H9 (cell line): ENCODE results near the gene PXDC1. TPM values are rescaled to one million over a fixed set of nuclear protein-coding genes. Genes with fewer than 3 reads are reported as not detected.

Experiments used
- DNase-seq: peaks from one replicate; pipeline ENCODE4 v3.0.0-alpha.2; 2017
- H2AFZ ChIP-seq: one replicate; pipeline ENCODE4 v1.6.1; 2013; ENCODE audit warnings: mild to moderate bottlenecking, low read length, control low read depth, moderate library complexity
- H2AK5ac ChIP-seq: 2 replicates; pipeline ENCODE4 v1.6.1; 2013; ENCODE audit warnings: low read length, control low read depth, mixed read lengths; ENCODE audit not compliant: insufficient read length
- H2BK120ac ChIP-seq: one replicate; pipeline ENCODE4 v1.6.1; 2013; ENCODE audit warnings: low read depth, mild to moderate bottlenecking, low read length, control low read depth, inconsistent platforms; ENCODE audit not compliant: poor library complexity, severe bottlenecking
- H2BK12ac ChIP-seq: 2 replicates; pipeline ENCODE4 v1.6.1; 2013; ENCODE audit warnings: low read length, control low read depth, mixed read lengths, low read depth; ENCODE audit not compliant: insufficient read length
- H2BK15ac ChIP-seq: 2 replicates; pipeline ENCODE4 v1.6.1; 2013; ENCODE audit warnings: low read depth, low read length, control low read depth
- H2BK20ac ChIP-seq: one replicate; pipeline ENCODE4 v1.6.1; 2013; ENCODE audit warnings: low read depth, mild to moderate bottlenecking, low read length, control low read depth, inconsistent platforms; ENCODE audit not compliant: poor library complexity, severe bottlenecking
- H2BK5ac ChIP-seq: 2 replicates; pipeline ENCODE4 v1.6.1; 2013; ENCODE audit warnings: low read length, control low read depth, mixed read lengths; ENCODE audit not compliant: insufficient read length
- H3K14ac ChIP-seq: 2 replicates; pipeline ENCODE4 v1.6.1; 2013; ENCODE audit warnings: low read length, control low read depth; ENCODE audit not compliant: insufficient read depth
- H3K18ac ChIP-seq: 2 replicates; pipeline ENCODE4 v1.6.1; 2013; ENCODE audit warnings: low read depth, mild to moderate bottlenecking, mixed read lengths, low read length, control low read depth; ENCODE audit not compliant: insufficient read length
- H3K23ac ChIP-seq: 2 replicates; pipeline ENCODE4 v1.6.1; 2013; ENCODE audit warnings: low read length, control low read depth, mixed read lengths, low read depth; ENCODE audit not compliant: insufficient read length
- H3K23me2 ChIP-seq: 2 replicates; pipeline ENCODE4 v1.6.1; 2013; ENCODE audit warnings: low read depth, mild to moderate bottlenecking, mixed read lengths, low read length, control low read depth; ENCODE audit not compliant: insufficient read length, poor library complexity, severe bottlenecking
- H3K27ac ChIP-seq: 2 replicates; pipeline ENCODE4 v1.5.1; 2013; ENCODE audit warnings: low read length, control low read depth, mixed read lengths, low read depth; ENCODE audit not compliant: insufficient read length
- H3K27me3 ChIP-seq: 2 replicates; pipeline ENCODE4 v1.6.1; 2013; ENCODE audit warnings: low read length, control low read depth, inconsistent platforms; ENCODE audit not compliant: insufficient read depth
- H3K4ac ChIP-seq: 2 replicates; pipeline ENCODE4 v1.6.1; 2013; ENCODE audit warnings: low read depth, mild to moderate bottlenecking, control low read depth, inconsistent platforms, low read length, moderate library complexity
- H3K4me1 ChIP-seq: 2 replicates; pipeline ENCODE4 v1.6.1; 2013; ENCODE audit warnings: low read length, control low read depth, inconsistent platforms; ENCODE audit not compliant: insufficient read depth
- H3K4me2 ChIP-seq: 2 replicates; pipeline ENCODE4 v1.6.1; 2013; ENCODE audit warnings: low read length, control low read depth, mixed read lengths; ENCODE audit not compliant: insufficient read length, insufficient read depth
- H3K56ac ChIP-seq: 2 replicates; pipeline ENCODE4 v1.6.1; 2013; ENCODE audit warnings: low read depth, mild to moderate bottlenecking, mixed read lengths, low read length, control low read depth; ENCODE audit not compliant: insufficient read length
- H3K79me1 ChIP-seq: 2 replicates; pipeline ENCODE4 v1.6.1; 2013; ENCODE audit warnings: low read depth, mild to moderate bottlenecking, moderate library complexity, low read length, control low read depth, inconsistent platforms; ENCODE audit not compliant: insufficient read depth, poor library complexity, severe bottlenecking
- H3K79me2 ChIP-seq: 2 replicates; pipeline ENCODE4 v1.6.1; 2013; ENCODE audit warnings: low read length, control low read depth, inconsistent platforms; ENCODE audit not compliant: insufficient read depth
- H3K9ac ChIP-seq: 2 replicates; pipeline ENCODE4 v1.6.1; 2013; ENCODE audit warnings: low read length, control low read depth, mixed read lengths; ENCODE audit not compliant: insufficient read length; ENCODE audit errors: extremely low read depth
- H3K9me3 ChIP-seq: one replicate; pipeline ENCODE4 v1.6.1; 2013; ENCODE audit warnings: low read depth, low read length, inconsistent platforms; ENCODE audit not compliant: control insufficient read depth
- H3T11ph ChIP-seq: one replicate; pipeline ENCODE4 v1.6.1; 2013; ENCODE audit warnings: mild to moderate bottlenecking, low read length, control low read depth, inconsistent platforms
- H4K20me1 ChIP-seq: one replicate; pipeline ENCODE4 v1.6.1; 2013; ENCODE audit not compliant: control insufficient read depth, insufficient read length, insufficient read depth
- H4K5ac ChIP-seq: 2 replicates; pipeline ENCODE4 v1.6.1; 2013; ENCODE audit warnings: low read depth, mild to moderate bottlenecking, mixed read lengths, low read length, control low read depth; ENCODE audit not compliant: insufficient read length
- H4K8ac ChIP-seq: replicated peaks from 2 replicates; pipeline ENCODE4 v1.6.1; 2013; ENCODE audit warnings: low read length, control low read depth, mixed read lengths, low read depth; ENCODE audit not compliant: insufficient read length
- H4K91ac ChIP-seq: 2 replicates; pipeline ENCODE4 v1.6.1; 2013; ENCODE audit warnings: low read depth, mild to moderate bottlenecking, moderate library complexity, mixed read lengths, low read length, control low read depth; ENCODE audit not compliant: insufficient read length
- H3K27ac Mint-ChIP-seq, 3 experiments: 2 replicates in 2 of 3; 3 replicates in 1 of 3; pipeline ENCODE4 v1.8.0; 2020 to 2021; ENCODE audit warnings: mixed read lengths in 3 of 3, mild to moderate bottlenecking in 1 of 3, moderate library complexity in 1 of 3
- H3K27me3 Mint-ChIP-seq: 2 replicates; pipeline ENCODE4 v1.8.0; 2021; ENCODE audit warnings: low read depth, mild to moderate bottlenecking, moderate library complexity, mixed read lengths
- H3K36me3 Mint-ChIP-seq, 3 experiments: 2 replicates in 2 of 3; 3 replicates in 1 of 3; pipeline ENCODE4 v1.8.0; 2020 to 2021; ENCODE audit warnings: low read depth in 3 of 3, mixed read lengths in 3 of 3; ENCODE audit not compliant: insufficient read depth in 1 of 3
- H3K4me1 Mint-ChIP-seq, 2 experiments: 2 replicates each; pipeline ENCODE4 v1.8.0; 2020; ENCODE audit warnings: mixed read lengths in 2 of 2
- H3K4me3 Mint-ChIP-seq, 2 experiments: 2 replicates in 1 of 2; 3 replicates in 1 of 2; pipeline ENCODE4 v1.8.0; 2020 to 2021; ENCODE audit warnings: mild to moderate bottlenecking in 2 of 2, mixed read lengths in 2 of 2, moderate library complexity in 1 of 2
- H3K9me3 Mint-ChIP-seq, 2 experiments: 2 replicates in 1 of 2; 3 replicates in 1 of 2; pipeline ENCODE4 v1.8.0; 2020; ENCODE audit warnings: mild to moderate bottlenecking in 2 of 2, mixed read lengths in 2 of 2, moderate library complexity in 1 of 2
- CTCF ChIP-seq: fragments of 200-600 bp; sonication (generic); conservative IDR thresholded peaks from 3 replicates; pipeline ENCODE4 v1.8.0; 2021; ENCODE audit warnings: antibody characterized with exemption, mild to moderate bottlenecking
- WGBS: extraction: QIAGEN DNeasy Blood & Tissue Kit; methylation state at CpG from one replicate; pipeline ENCODE4 v1.1.7; 2013; ENCODE audit warnings: missing lambda C conversion rate, low lambda C conversion rate, mixed read lengths; ENCODE audit not compliant: insufficient read length; ENCODE audit errors: extremely low coverage; 5-methylcytosine and 5-hydroxymethylcytosine counted together
- total RNA-seq: library from RNA; stranded (reverse); gene quantifications from 2 replicates; pipeline ENCODE4 v1.2.1, GENCODE V29; 2021

Gene PXDC1
- total RNA-seq, 1 experiment from 2014 or later = 3.1 TPM

- H3K56ac ChIP-seq = no peak overlapping the region
- no peak overlapping the region for H3K18ac ChIP-seq
- H3K79me1 ChIP-seq = no peaks in the 10 kb centered on the region
- Mint-ChIP-seq H3K27me3 (peaks cover 13% of the 10 kb centered on the region), H3K4me3 (no peak overlapping the region), H3K9me3 (peaks cover 6 to 7% of the 10 kb centered on the region in 2 experiments; a peak in 4 of 5 replicates), H3K4me1 (peaks cover 6 to 7% of the 10 kb centered on the region in 2 experiments), H3K27ac (no peak overlapping the region), H3K36me3 (peaks cover 0 to 7% (median 0%) of the 10 kb centered on the region in 3 experiments; a peak in 2 of 7 replicates)
- no peaks in the 10 kb centered on the region for H3K27me3 ChIP-seq
- no peak overlapping the region for H2BK12ac ChIP-seq
- no peaks in the 10 kb centered on the region for H3K4me1 ChIP-seq
- H2AFZ ChIP-seq = no peak overlapping the region
- DNase-seq = no peak
- H3K79me2 ChIP-seq = no peaks in the 10 kb centered on the region
- H4K91ac ChIP-seq = no peak overlapping the region
- H3K14ac ChIP-seq = no peak overlapping the region
- WGBS = no CpG with 5 or more reads among the region's 6 CpGs
- H4K8ac ChIP-seq = no peak overlapping the region
- no peak overlapping the region for H2BK5ac ChIP-seq
- no peak overlapping the region for H2BK15ac ChIP-seq
- H3K9me3 ChIP-seq = no peaks in the 10 kb centered on the region
- no peak overlapping the region for H3K23ac ChIP-seq
- no peak overlapping the region for H4K5ac ChIP-seq
- no peak overlapping the region for H3K4me2 ChIP-seq
- no peak overlapping the region for H2BK20ac ChIP-seq
- no peak overlapping the region for H2BK120ac ChIP-seq
- H3K23me2 ChIP-seq = no peaks in the 10 kb centered on the region
- no peak overlapping the region for H3K4ac ChIP-seq
- no peak overlapping the region for H3K9ac ChIP-seq
- H3K27ac ChIP-seq = no peak overlapping the region
- no peak overlapping the region for H3T11ph ChIP-seq
- no peak for TF ChIP-seq CTCF
- H2AK5ac ChIP-seq = no peak overlapping the region
- H4K20me1 ChIP-seq = no peaks in the 10 kb centered on the region
Measured at GRCh38 chr6:3683331-3683730, 68.2 kb downstream of the PXDC1 start.
